Ishikawa (cell line): ENCODE results near the gene ETV6.

ENCODE experiments used
- CEBPB ChIP-seq: IDR thresholded peaks from 2 replicates; pipeline ENCODE4 v1.6.1; 2012
- CREB1 ChIP-seq: IDR thresholded peaks from 2 replicates; pipeline ENCODE4 v1.6.1; 2012; ENCODE audit warnings: low read depth
- EGR1 ChIP-seq: IDR thresholded peaks from 2 replicates; pipeline ENCODE4 v1.6.1; 2012
- EP300 ChIP-seq: IDR thresholded peaks from 2 replicates; pipeline ENCODE4 v1.6.1; 2012; ENCODE audit warnings: borderline replicate concordance
- FOXM1 ChIP-seq: IDR thresholded peaks from 2 replicates; pipeline ENCODE4 v1.6.1; 2012; ENCODE audit warnings: low read depth, borderline replicate concordance
- MAX ChIP-seq: IDR thresholded peaks from 2 replicates; pipeline ENCODE4 v1.6.1; 2012
- NFIC ChIP-seq: IDR thresholded peaks from 2 replicates; pipeline ENCODE4 v1.6.1; 2012
- RAD21 ChIP-seq: IDR thresholded peaks from 2 replicates; pipeline ENCODE4 v1.6.1; 2012; ENCODE audit warnings: low read depth
- REST ChIP-seq: IDR thresholded peaks from 2 replicates; pipeline ENCODE4 v1.6.1; 2012; ENCODE audit warnings: low read depth, mild to moderate bottlenecking
- TAF1 ChIP-seq: IDR thresholded peaks from 2 replicates; pipeline ENCODE4 v1.6.1; 2012; ENCODE audit warnings: low read depth, mild to moderate bottlenecking
- TCF12 ChIP-seq: IDR thresholded peaks from 2 replicates; pipeline ENCODE4 v1.6.1; 2012; ENCODE audit warnings: low read depth
- TEAD4 ChIP-seq: IDR thresholded peaks from 2 replicates; pipeline ENCODE4 v1.6.1; 2012
- USF1 ChIP-seq: IDR thresholded peaks from 2 replicates; pipeline ENCODE4 v1.6.1; 2012
- YY1 ChIP-seq: IDR thresholded peaks from 2 replicates; pipeline ENCODE4 v1.6.1; 2012; ENCODE audit warnings: low read depth
- ZBTB7A ChIP-seq: IDR thresholded peaks from 2 replicates; pipeline ENCODE4 v1.6.1; 2012; ENCODE audit warnings: low read depth

Gene ETV6

GRCh38 chr12:11635341-11635740 is 14.1 kb upstream of the ETV6 start:
- TF ChIP-seq CREB1 (no peak), TCF12 (no peak), EGR1 (no peak), EP300 (no peak), FOXM1 (no peak), MAX (no peak), USF1 (no peak), TAF1 (no peak), REST (no peak), TEAD4 (no peak), ZBTB7A (no peak), NFIC (no peak), RAD21 (no peak), CEBPB (no peak), YY1 (no peak)

- no peak for TF ChIP-seq CREB1
- no peak for TF ChIP-seq NFIC
- TF ChIP-seq TCF12: no peak
Measured at GRCh38 chr12:11638315-11638916, 11.1 kb upstream of the ETV6 start.

- no peak for TF ChIP-seq ZBTB7A
- no peak for TF ChIP-seq YY1
- TF ChIP-seq CREB1: no peak
Measured at GRCh38 chr12:11639454-11639853, 10.0 kb upstream of the ETV6 start.

GRCh38 chr12:11641522-11641921 is 8.0 kb upstream of the ETV6 start:
- TF ChIP-seq FOXM1: no peak
- TF ChIP-seq TEAD4: no peak
- no peak for TF ChIP-seq MAX
- no peak for TF ChIP-seq TAF1
- no peak for TF ChIP-seq TCF12
- no peak for TF ChIP-seq USF1
- TF ChIP-seq REST: no peak
- TF ChIP-seq EGR1: no peak
- no peak for TF ChIP-seq RAD21
- TF ChIP-seq ZBTB7A: no peak

- TF ChIP-seq ZBTB7A: no peak
- TF ChIP-seq FOXM1: no peak
- no peak for TF ChIP-seq TEAD4
- TF ChIP-seq TCF12: no peak
- no peak for TF ChIP-seq REST
Measured at GRCh38 chr12:11642785-11643184, 6.7 kb upstream of the ETV6 start.
